Gastrocnemius medialis (tissue), 4 donors: ENCODE data around the gene ADARB2. TPM values are rescaled to one million over a fixed set of nuclear protein-coding genes. Genes with fewer than 3 reads are reported as not detected.

Experiments used
- ATAC-seq, 2 donors: fragments of 150-250 bp; one replicate each; pipeline ENCODE4 v1.9.1; 2016
- DNase-seq, 2 donors: peaks; one replicate each; pipeline ENCODE4 v3.0.0-alpha.2; 2019
- H3K27ac ChIP-seq, 4 donors: fragments of 200-600 bp; sonication (generic); 1 replicate in 1 of 4; 2 replicates in 3 of 4; pipeline ENCODE4 v1.5.1; 2016 to 2018; ENCODE audit warnings: mild to moderate bottlenecking in 2 of 4, moderate library complexity in 1 of 4
- H3K27me3 ChIP-seq, 3 donors: fragments of 200-600 bp; sonication (generic) in 2 of 3; 1 replicate in 1 of 3; 2 replicates in 2 of 3; pipeline versions ENCODE4 v1.5.1 to v1.6.0; 2016 to 2019; ENCODE audit warnings: mild to moderate bottlenecking in 1 of 3, moderate library complexity in 1 of 3
- H3K36me3 ChIP-seq, 2 donors: fragments of 200-600 bp; sonication (generic) in 1 of 2; one replicate each; pipeline ENCODE4 v1.5.1; 2017 to 2018
- H3K4me1 ChIP-seq, 2 donors: fragments of 200-600 bp; sonication (generic) in 1 of 2; one replicate each; pipeline ENCODE4 v1.5.1; 2016 to 2017; ENCODE audit warnings: mild to moderate bottlenecking in 2 of 2
- H3K4me3 ChIP-seq, 4 donors: fragments of 200-600 bp; sonication (generic) in 3 of 4; 1 replicate in 1 of 4; 2 replicates in 3 of 4; pipeline ENCODE4 v1.5.1; 2016 to 2019; ENCODE audit warnings: mild to moderate bottlenecking in 2 of 4
- H3K9me3 ChIP-seq, 3 donors: fragments of 200-600 bp; sonication (generic) in 2 of 3; 1 replicate in 1 of 3; 2 replicates in 2 of 3; pipeline ENCODE4 v1.5.1; 2016 to 2019
- POLR2A ChIP-seq, 2 donors: fragments of 450-650 bp; IDR thresholded peaks; one replicate each; pipeline ENCODE4 v1.6.1; 2017; ENCODE audit warnings: antibody characterized with exemption in 2 of 2, mild to moderate bottlenecking in 2 of 2, moderate library complexity in 2 of 2
- in situ Hi-C, 4 donors: fragments of 200-750 bp; cut with MboI; loops; one replicate each; pipeline versions ENCODE4 v1.15.0 to v1.8.0; 2017; ENCODE audit warnings: low sequenced_read_pairs in 4 of 4
- intact Hi-C: fragments of 100-400 bp; cut with DNase I; formaldehyde crosslinking; loops from one replicate; pipeline ENCODE4 v1.15.1; 2023; ENCODE audit warnings: low total_unique reads
- total RNA-seq, 4 donors: library from RNA; depleted of rRNA; stranded (reverse); fragments of >200 nt; gene quantifications; one replicate each; pipeline versions ENCODE4 v1.1.0 to v1.2.3, GENCODE V29; 2016
- TF ChIP-seq, protein P1 (sequence below), 5 experiments: fragments of 450-650 bp in 3 of 5; fragments of 200-600 bp in 2 of 5; sonication (generic) in 2 of 5; IDR thresholded peaks in 4 of 5; conservative IDR thresholded peaks in 1 of 5; 1 replicate in 4 of 5; 2 replicates in 1 of 5; pipeline ENCODE4 v1.5.1; 2016 to 2019; ENCODE audit warnings: antibody characterized with exemption in 5 of 5, mild to moderate bottlenecking in 3 of 5, moderate library complexity in 3 of 5

Gene ADARB2
- total RNA-seq, 4 donors from 2014 or later = 0.07 to 0.87 (median 0.10) TPM

DNA sequence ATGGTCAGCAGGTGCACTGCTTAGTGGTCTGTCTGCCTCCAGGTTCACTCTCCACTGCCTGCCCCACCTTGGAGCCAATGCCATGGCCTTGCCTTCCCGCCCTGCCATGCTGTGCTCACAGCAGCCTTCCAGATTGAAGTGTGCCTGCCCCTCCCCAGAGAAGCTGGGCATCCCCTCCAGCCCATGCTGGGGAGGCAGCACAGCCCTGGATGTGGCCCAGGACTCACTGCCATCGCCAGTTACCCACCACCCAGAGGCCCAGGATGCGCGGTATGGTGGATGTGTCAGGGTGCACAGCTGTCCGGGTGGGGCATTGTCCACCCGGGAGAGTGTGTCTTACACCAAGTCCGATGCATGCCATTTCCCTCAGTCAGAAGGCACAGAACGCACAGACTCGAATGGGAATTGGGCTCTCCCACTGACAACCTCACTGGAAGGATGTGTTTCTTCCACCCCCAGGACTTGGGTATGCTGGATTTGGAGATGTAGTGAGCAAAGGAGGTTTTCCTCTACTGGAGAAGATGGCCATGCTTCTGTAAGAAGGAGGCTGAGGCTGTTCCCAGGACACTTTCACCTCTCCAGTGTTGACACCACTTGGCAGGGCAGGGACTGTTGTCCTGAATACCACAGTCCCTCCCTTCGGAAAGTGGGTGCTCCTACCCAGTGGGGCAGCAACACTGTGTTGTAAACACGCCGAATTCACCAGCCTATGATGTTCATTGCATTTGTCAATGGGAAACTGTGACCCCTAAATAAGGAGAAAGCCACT is 122.0 kb downstream of the ADARB2 start:
- DNase-seq (no peak), ATAC-seq (no peak)
- Histone ChIP-seq H3K36me3 (no peaks in the 10 kb centered on the region), H3K4me3 (no peak overlapping the region), H3K4me1 (no peaks in the 10 kb centered on the region), H3K27me3 (peaks cover 0 to 8% (median 5%) of the 10 kb centered on the region in 3 donors), H3K27ac (no peak overlapping the region), H3K9me3 (peaks cover 0 to 3% (median 0%) of the 10 kb centered on the region in 3 donors)
- in situ Hi-C loops = no loop called here
- no peak for TF ChIP-seq POLR2A (IDR thresholded peaks at IDR 0.05)
- TF ChIP-seq, protein P1, sequence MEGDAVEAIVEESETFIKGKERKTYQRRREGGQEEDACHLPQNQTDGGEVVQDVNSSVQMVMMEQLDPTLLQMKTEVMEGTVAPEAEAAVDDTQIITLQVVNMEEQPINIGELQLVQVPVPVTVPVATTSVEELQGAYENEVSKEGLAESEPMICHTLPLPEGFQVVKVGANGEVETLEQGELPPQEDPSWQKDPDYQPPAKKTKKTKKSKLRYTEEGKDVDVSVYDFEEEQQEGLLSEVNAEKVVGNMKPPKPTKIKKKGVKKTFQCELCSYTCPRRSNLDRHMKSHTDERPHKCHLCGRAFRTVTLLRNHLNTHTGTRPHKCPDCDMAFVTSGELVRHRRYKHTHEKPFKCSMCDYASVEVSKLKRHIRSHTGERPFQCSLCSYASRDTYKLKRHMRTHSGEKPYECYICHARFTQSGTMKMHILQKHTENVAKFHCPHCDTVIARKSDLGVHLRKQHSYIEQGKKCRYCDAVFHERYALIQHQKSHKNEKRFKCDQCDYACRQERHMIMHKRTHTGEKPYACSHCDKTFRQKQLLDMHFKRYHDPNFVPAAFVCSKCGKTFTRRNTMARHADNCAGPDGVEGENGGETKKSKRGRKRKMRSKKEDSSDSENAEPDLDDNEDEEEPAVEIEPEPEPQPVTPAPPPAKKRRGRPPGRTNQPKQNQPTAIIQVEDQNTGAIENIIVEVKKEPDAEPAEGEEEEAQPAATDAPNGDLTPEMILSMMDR (IDR thresholded peaks at IDR 0.05 in 4 of 5, conservative IDR thresholded peaks at IDR 0.05 in 1 of 5) = no peak
- intact Hi-C loops = no loop called here

DNA sequence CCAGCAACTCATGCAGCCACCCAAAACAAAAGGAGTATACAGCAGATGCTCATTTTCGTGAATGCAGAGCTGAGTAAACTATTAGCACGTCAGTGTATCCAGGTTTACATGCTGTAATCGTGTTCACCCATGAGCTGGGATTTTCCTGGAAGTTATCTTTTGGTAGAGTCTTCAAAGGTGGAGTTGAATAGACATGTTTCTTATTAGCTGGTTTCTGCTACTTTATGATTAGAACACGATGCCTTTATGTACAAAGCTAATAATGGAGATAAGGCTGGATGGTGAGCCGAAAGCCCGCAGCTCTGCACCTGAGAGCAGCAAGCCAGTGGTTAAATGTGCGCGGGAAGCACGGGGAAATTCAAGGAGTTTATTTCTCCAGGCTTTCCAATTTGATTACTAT is 123.8 kb downstream of the ADARB2 start:
- in situ Hi-C loops = no loop called here
- Histone ChIP-seq H3K4me3 (no peak overlapping the region), H3K27ac (no peak overlapping the region), H3K4me1 (no peaks in the 10 kb centered on the region), H3K9me3 (no peaks in the 10 kb centered on the region), H3K36me3 (no peaks in the 10 kb centered on the region), H3K27me3 (peaks cover 0 to 20% (median 11%) of the 10 kb centered on the region in 3 donors)
- ATAC-seq = no peak
- TF ChIP-seq, protein P1 (IDR thresholded peaks at IDR 0.05 in 4 of 5, conservative IDR thresholded peaks at IDR 0.05 in 1 of 5) = no peak
- TF ChIP-seq POLR2A (IDR thresholded peaks at IDR 0.05) = no peak
- DNase-seq = no peak
- intact Hi-C loops = no loop called here

DNA sequence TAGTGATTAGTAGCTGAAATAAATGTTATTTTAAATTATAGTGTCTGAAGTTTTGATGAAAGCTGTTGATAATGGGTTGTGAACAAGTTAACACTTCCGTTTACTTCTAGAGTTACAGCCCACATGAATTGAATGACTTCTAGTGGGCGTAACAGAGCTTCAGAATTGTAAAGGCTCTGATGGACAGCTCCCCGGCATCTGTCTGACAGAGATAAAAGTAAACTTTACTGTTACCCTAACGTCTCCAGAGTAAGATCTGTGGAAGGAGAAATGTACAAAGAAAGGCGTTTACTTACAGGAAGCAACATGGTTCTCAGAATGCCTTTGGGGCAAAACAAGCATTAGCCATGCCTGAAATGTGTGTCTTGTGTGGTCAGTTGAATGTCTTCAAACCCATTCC is 124.4 kb downstream of the ADARB2 start:
- no peak for TF ChIP-seq POLR2A (IDR thresholded peaks at IDR 0.05)
- TF ChIP-seq, protein P1 (IDR thresholded peaks at IDR 0.05 in 4 of 5, conservative IDR thresholded peaks at IDR 0.05 in 1 of 5) = no peak
- ATAC-seq (no peak), DNase-seq (no peak)
- no peaks in the 10 kb centered on the region for H3K36me3 ChIP-seq
- in situ Hi-C loops (no loop called here), intact Hi-C loops (no loop called here)
- no peaks in the 10 kb centered on the region for H3K4me1 ChIP-seq
- H3K27ac ChIP-seq = no peak overlapping the region
- peaks cover 0 to 22% (median 11%) of the 10 kb centered on the region in 3 donors for H3K27me3 ChIP-seq
- H3K9me3 ChIP-seq = no peaks in the 10 kb centered on the region
- H3K4me3 ChIP-seq = no peak overlapping the region

DNA sequence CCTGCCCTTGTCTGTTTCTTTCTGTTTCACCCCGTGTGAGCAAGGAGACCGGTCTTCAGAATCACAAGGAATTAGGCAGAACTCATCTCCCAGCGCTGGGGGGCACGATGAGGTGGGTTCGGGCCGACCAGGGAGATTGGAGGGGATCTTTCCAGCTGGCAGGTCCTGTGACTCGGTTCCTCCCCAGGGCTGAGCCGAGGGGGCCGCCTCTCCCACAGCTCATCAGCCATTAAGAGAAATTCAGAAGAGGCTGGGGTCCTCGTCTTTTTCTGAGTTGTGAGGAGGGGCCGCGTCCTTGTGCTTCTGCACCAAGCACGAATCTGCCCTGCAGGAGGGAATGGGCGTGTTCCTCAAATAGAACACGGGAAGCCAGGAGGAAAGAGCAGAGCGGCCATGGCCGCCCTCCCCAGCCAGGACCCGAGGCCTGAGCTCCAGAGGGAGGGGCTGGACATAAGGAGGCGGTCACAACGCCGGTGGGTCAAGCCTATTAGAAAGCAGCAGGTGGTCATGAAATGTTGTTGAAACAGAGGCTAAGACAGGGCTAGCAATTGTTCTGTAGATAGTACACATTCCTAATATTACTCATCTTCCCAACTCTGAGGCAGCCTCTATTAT is 125.3 kb downstream of the ADARB2 start:
- Histone ChIP-seq H3K27me3 (peaks cover 0 to 27% (median 11%) of the 10 kb centered on the region in 3 donors), H3K4me1 (no peaks in the 10 kb centered on the region), H3K9me3 (no peaks in the 10 kb centered on the region), H3K36me3 (no peaks in the 10 kb centered on the region), H3K4me3 (no peak overlapping the region), H3K27ac (no peak overlapping the region)
- no peak for TF ChIP-seq POLR2A (IDR thresholded peaks at IDR 0.05)
- TF ChIP-seq, protein P1 (IDR thresholded peaks at IDR 0.05 in 4 of 5, conservative IDR thresholded peaks at IDR 0.05 in 1 of 5) = no peak
- DNase-seq (no peak), ATAC-seq (no peak)
- intact Hi-C loops (no loop called here), in situ Hi-C loops (no loop called here)
